Testis (tissue), 3 donors: ENCODE results near the gene HMGCS2. TPM values are rescaled to one million over a fixed set of nuclear protein-coding genes. Genes with fewer than 3 reads are reported as not detected.
A peak's percentile ranks its signal among the peaks of the same experiment; 100 is the strongest.

Source experiments
- DNase-seq: peaks from one replicate; pipeline ENCODE4 v3.0.0-alpha.2; 2019
- H3K27ac ChIP-seq, 2 donors: fragments of 200-600 bp; sonication (generic); one replicate each; pipeline ENCODE4 v1.5.1; 2019
- H3K27me3 ChIP-seq: fragments of 200-600 bp; sonication (generic); one replicate; pipeline ENCODE4 v1.5.1; 2019
- H3K36me3 ChIP-seq: fragments of 200-600 bp; sonication (generic); one replicate; pipeline ENCODE4 v1.5.1; 2017; ENCODE audit warnings: low read depth; ENCODE audit errors: missing control alignments
- H3K4me1 ChIP-seq: fragments of 200-600 bp; sonication (generic); one replicate; pipeline ENCODE4 v1.5.1; 2019
- H3K4me3 ChIP-seq, 2 donors: fragments of 200-600 bp; sonication (generic); one replicate each; pipeline ENCODE4 v1.5.1; 2017 to 2019
- H3K9me3 ChIP-seq: fragments of 200-600 bp; sonication (generic); one replicate; pipeline ENCODE4 v1.5.1; 2017
- CTCF ChIP-seq, 3 experiments: fragments of 450-650 bp in 2 of 3; fragments of 200-600 bp in 1 of 3; sonication (generic) in 1 of 3; IDR thresholded peaks; one replicate each; pipeline ENCODE4 v1.5.1; 2016 to 2019; ENCODE audit warnings: antibody characterized with exemption in 3 of 3, mild to moderate bottlenecking in 2 of 3, moderate library complexity in 1 of 3
- POLR2A ChIP-seq: fragments of 450-650 bp; IDR thresholded peaks from one replicate; pipeline ENCODE4 v1.6.1; 2017; ENCODE audit warnings: antibody characterized with exemption, mild to moderate bottlenecking, moderate library complexity
- WGBS, 2 donors: methylation state at CpG; one replicate each; pipeline ENCODE4 v1.1.5; 2018; 5-methylcytosine and 5-hydroxymethylcytosine counted together
- intact Hi-C: fragments of 100-400 bp; cut with DNase I; formaldehyde crosslinking; loops from one replicate; pipeline ENCODE4 v1.15.1; 2023; ENCODE audit warnings: low total_unique reads
- polyA plus RNA-seq: library from polyadenylated mRNA; stranded (reverse); fragments of 350-450 nt; fragmentation: Illumina TruSeq; extraction: RNeasy Lipid Tissue Mini Kit (QIAGEN cat#74804); gene quantifications from one replicate; pipeline ENCODE4 v1.2.3, GENCODE V29; 2014; ENCODE audit warnings: low read depth, low replicate concordance; ENCODE audit not compliant: insufficient read depth
- total RNA-seq, 2 donors: library from RNA; depleted of rRNA; stranded (reverse); fragments of >200 nt; gene quantifications; one replicate each; pipeline ENCODE4 v1.2.3, GENCODE V29; 2016

HMGCS2 gene
- total and polyA plus RNA-seq, 3 donors from 2014 or later = 2.5 to 93.7 (median 43.6) TPM

GRCh38 chr1:119766374-119766794 lies 2.3 kb downstream of the HMGCS2 start:
- 25 to 42% methylated on average over 4 of the region's 4 CpGs for WGBS, 2 donors

GRCh38 chr1:119764220-119764619 lies 4.5 kb downstream of the HMGCS2 start:
- intact Hi-C loops = no loop called here
- no peak for DNase-seq
- Histone ChIP-seq H3K27ac (no peak overlapping the region), H3K27me3 (no peaks in the 10 kb centered on the region), H3K9me3 (no peaks in the 10 kb centered on the region), H3K4me3 (no peak overlapping the region), H3K36me3 (no peaks in the 10 kb centered on the region), H3K4me1 (peaks cover 6% of the 10 kb centered on the region)
- 80 to 89% methylated on average over 5 to 6 of the region's 6 CpGs for WGBS, 2 donors
- TF ChIP-seq POLR2A = no peak
- no peak for TF ChIP-seq CTCF (IDR thresholded peaks at IDR 0.05)

More at GRCh38 chr1:119766374-119766794, 2.3 kb downstream of the HMGCS2 start:
- Histone ChIP-seq H3K9me3 (no peaks in the 10 kb centered on the region), H3K27ac (peak overlapping the region in 1 of 2 donors; percentile 4), H3K27me3 (no peaks in the 10 kb centered on the region), H3K36me3 (no peaks in the 10 kb centered on the region), H3K4me1 (peaks cover 6% of the 10 kb centered on the region), H3K4me3 (no peak overlapping the region)
- intact Hi-C loops = no loop called here
- TF ChIP-seq CTCF (IDR thresholded peaks at IDR 0.05) (no peak), POLR2A (no peak)
- peak; percentile 69 for DNase-seq

- H3K4me1 ChIP-seq = peaks cover 6% of the 10 kb centered on the region
- no peaks in the 10 kb centered on the region for H3K36me3 ChIP-seq
- 59 to 77% methylated on average over 1 of the region's 1 CpG for WGBS, 2 donors
- no peaks in the 10 kb centered on the region for H3K9me3 ChIP-seq
- intact Hi-C loops = no loop called here
- H3K27me3 ChIP-seq = no peaks in the 10 kb centered on the region
- TF ChIP-seq POLR2A (no peak), CTCF (IDR thresholded peaks at IDR 0.05) (no peak)
- H3K4me3 ChIP-seq = no peak overlapping the region
- H3K27ac ChIP-seq = no peak overlapping the region
- no peak for DNase-seq
Observed at GRCh38 chr1:119762953-119763352, 5.8 kb downstream of the HMGCS2 start.

- Histone ChIP-seq H3K36me3 (no peaks in the 10 kb centered on the region), H3K4me3 (no peak overlapping the region), H3K9me3 (no peaks in the 10 kb centered on the region), H3K4me1 (peaks cover 6% of the 10 kb centered on the region), H3K27me3 (no peaks in the 10 kb centered on the region), H3K27ac (no peak overlapping the region)
- 87 to 89% methylated on average over 1 of the region's 1 CpG for WGBS, 2 donors
- no peak for TF ChIP-seq POLR2A
- TF ChIP-seq CTCF (IDR thresholded peaks at IDR 0.05) = no peak
- DNase-seq = no peak
- intact Hi-C loops = no loop called here
Observed at GRCh38 chr1:119762409-119762808, 6.3 kb downstream of the HMGCS2 start.

- WGBS, 2 donors = 83 to 93% methylated on average over 3 of the region's 3 CpGs
- TF ChIP-seq CTCF (IDR thresholded peaks at IDR 0.05) (no peak), POLR2A (no peak)
- no peak overlapping the region for H3K27ac ChIP-seq
- intact Hi-C loops = no loop called here
- H3K4me3 ChIP-seq = no peak overlapping the region
- H3K9me3 ChIP-seq = no peaks in the 10 kb centered on the region
- no peaks in the 10 kb centered on the region for H3K4me1 ChIP-seq
- no peaks in the 10 kb centered on the region for H3K27me3 ChIP-seq
- no peaks in the 10 kb centered on the region for H3K36me3 ChIP-seq
- no peak for DNase-seq
Observed at GRCh38 chr1:119758584-119758983, 10.1 kb downstream of the HMGCS2 start.
